ENCODE measurements around the gene PRICKLE2.

PRICKLE2 gene

GRCh38 chr3:64187065-64187959 is 38.0 kb downstream of the PRICKLE2 start:
- no peak for DNase-seq

GRCh38 chr3:64186667-64187064 is 38.6 kb downstream of the PRICKLE2 start:
- DNase-seq: no peak

GRCh38 chr3:64185436-64185835 is 39.8 kb downstream of the PRICKLE2 start:
- no peak for DNase-seq

- no peak for DNase-seq
Measured at GRCh38 chr3:64184621-64185020, 40.6 kb downstream of the PRICKLE2 start.

- no peak for DNase-seq
Measured at GRCh38 chr3:64179860-64180259, 45.4 kb downstream of the PRICKLE2 start.

GRCh38 chr3:64179249-64179648 is 46.0 kb downstream of the PRICKLE2 start:
- DNase-seq: no peak

- no peak for DNase-seq
Measured at GRCh38 chr3:64178419-64178818, 46.8 kb downstream of the PRICKLE2 start.

GRCh38 chr3:64176461-64176996 is 48.7 kb downstream of the PRICKLE2 start:
- no peak for DNase-seq

GRCh38 chr3:64174328-64174727 is 50.9 kb downstream of the PRICKLE2 start:
- no peak for DNase-seq

- no peak for DNase-seq
Measured at GRCh38 chr3:64173563-64173962, 51.7 kb downstream of the PRICKLE2 start.

GRCh38 chr3:64170270-64170669 is 55.0 kb downstream of the PRICKLE2 start:
- no peak for DNase-seq

- no peak for DNase-seq
Measured at GRCh38 chr3:64167868-64168267, 57.4 kb downstream of the PRICKLE2 start.

GRCh38 chr3:64167351-64167750 is 57.9 kb downstream of the PRICKLE2 start:
- no peak for DNase-seq

GRCh38 chr3:64166584-64167162 is 58.6 kb downstream of the PRICKLE2 start:
- no peak for DNase-seq

GRCh38 chr3:64164349-64164748 is 60.9 kb downstream of the PRICKLE2 start:
- no peak for DNase-seq

- DNase-seq: no peak
Measured at GRCh38 chr3:64163755-64164148, 61.5 kb downstream of the PRICKLE2 start.

- no peak for DNase-seq
Measured at GRCh38 chr3:64163019-64163754, 62.1 kb downstream of the PRICKLE2 start.

- no peak for DNase-seq
Measured at GRCh38 chr3:64161481-64161952, 63.7 kb downstream of the PRICKLE2 start.

GRCh38 chr3:64160000-64160695 is 65.1 kb downstream of the PRICKLE2 start:
- no peak for DNase-seq

- no peak for DNase-seq
Measured at GRCh38 chr3:64158334-64158733, 66.9 kb downstream of the PRICKLE2 start.

GRCh38 chr3:64157150-64158035 is 67.9 kb downstream of the PRICKLE2 start:
- no peak for DNase-seq

GRCh38 chr3:64155328-64155727 is 69.9 kb downstream of the PRICKLE2 start:
- no peak for DNase-seq
